GM18951 (cell line): ENCODE measurements around the gene SLC25A25.
A peak's percentile ranks its signal among the peaks of the same experiment; 100 is the strongest.
"Not testable (repeated sequence)": the region's sequence is repeated elsewhere in the genome, so short reads cannot be mapped to it uniquely, and the experiment has no call there.

Experiments
- POLR2A ChIP-seq: IDR thresholded peaks from 4 replicates; pipeline ENCODE4 v1.6.1; 2011; ENCODE audit warnings: mild to moderate bottlenecking; ENCODE audit not compliant: insufficient read length, insufficient read depth; ENCODE audit errors: extremely low read depth
- in situ Hi-C: fragments of 300-500 bp; cut with MboI; formaldehyde crosslinking; loops from one replicate; pipeline ENCODE4 v1.12.0; 2022; ENCODE audit warnings: low sequenced_read_pairs, mixed read lengths, inconsistent platforms; ENCODE audit not compliant: unreplicated experiment

Gene SLC25A25

GRCh38 chr9:128057724-128058409 lies 10.2 kb upstream of the SLC25A25 start:
- no peak for TF ChIP-seq POLR2A
- in situ Hi-C loops, result no loop called here

- in situ Hi-C loops, result no loop called here
- no peak for TF ChIP-seq POLR2A
These were observed 8.6 kb upstream of the SLC25A25 start for GRCh38 chr9:128059365-128059983.

- no peak for TF ChIP-seq POLR2A
- in situ Hi-C loops, result no loop called here
These were observed 6.6 kb upstream of the SLC25A25 start for GRCh38 chr9:128061275-128061960.

GRCh38 chr9:128062279-128062678 lies 5.8 kb upstream of the SLC25A25 start:
- in situ Hi-C loops, result no loop called here
- TF ChIP-seq POLR2A, result no peak

- no peak for TF ChIP-seq POLR2A
- in situ Hi-C loops, result no loop called here
These were observed 4.9 kb upstream of the SLC25A25 start for GRCh38 chr9:128062846-128063831.

- in situ Hi-C loops, result no loop called here
- no peak for TF ChIP-seq POLR2A
These were observed 1.9 kb upstream of the SLC25A25 start for GRCh38 chr9:128065907-128066712.

- peak; percentile 52 for TF ChIP-seq POLR2A
- in situ Hi-C loops, result no loop called here
These were observed 1.1 kb upstream of the SLC25A25 start, which contains the start of gene NAIF1 for GRCh38 chr9:128066713-128067644. Gene NAIF1, minus strand, starts transcription at chr9:128067320. Its CDS starts 219 bp downstream, at chr9:128067101.

GRCh38 chr9:128068386-128069205 lies 564 bp downstream of the SLC25A25 start:
- no peak for TF ChIP-seq POLR2A
- in situ Hi-C loops, result no loop called here

- no peak for TF ChIP-seq POLR2A
- in situ Hi-C loops, result no loop called here
These were observed 2.8 kb downstream of the SLC25A25 start for GRCh38 chr9:128070874-128071273.

GRCh38 chr9:128071475-128071874 lies 3.4 kb downstream of the SLC25A25 start:
- in situ Hi-C loops, result not testable (repeated sequence)
